Small intestine (tissue), 16 donors: ENCODE data around the gene SMIM44. TPM values are rescaled to one million over a fixed set of nuclear protein-coding genes. Genes with fewer than 3 reads are reported as not detected.
"Not testable (repeated sequence)": the region's sequence is repeated elsewhere in the genome, so short reads cannot be mapped to it uniquely, and the experiment has no call there.

ENCODE experiments used
- DNase-seq, 2 donors: peaks; one replicate each; pipeline versions ENCODE4 v3.0.0 to v3.0.0-alpha.2; 2013
- FAIRE-seq: peaks from 2 replicates; lab custom pipeline; 2012; peaks lifted over from hg19 to GRCh38; lab: Jason Lieb, UNC
- H3K27ac ChIP-seq, 3 donors: one replicate each; pipeline ENCODE4 v1.5.1; 2013; ENCODE audit warnings: low read length in 2 of 3, mild to moderate bottlenecking in 2 of 3, control low read depth in 1 of 3, inconsistent platforms in 1 of 3, low read depth in 1 of 3, moderate library complexity in 1 of 3
- H3K27me3 ChIP-seq, 3 donors: one replicate each; pipeline ENCODE4 v1.6.1; 2013; ENCODE audit warnings: low read length in 3 of 3, inconsistent platforms in 1 of 3; ENCODE audit not compliant: control insufficient read depth in 3 of 3, insufficient read depth in 3 of 3
- H3K36me3 ChIP-seq, 3 donors: one replicate each; pipeline ENCODE4 v1.6.1; 2013; ENCODE audit warnings: low read length in 3 of 3, inconsistent platforms in 1 of 3, low read depth in 1 of 3, mild to moderate bottlenecking in 1 of 3, moderate library complexity in 1 of 3; ENCODE audit not compliant: control insufficient read depth in 3 of 3, insufficient read depth in 2 of 3
- H3K4me1 ChIP-seq, 3 donors: one replicate each; pipeline ENCODE4 v1.6.1; 2013; ENCODE audit warnings: low read length in 2 of 3, inconsistent platforms in 1 of 3, low read depth in 1 of 3, mild to moderate bottlenecking in 1 of 3, moderate library complexity in 1 of 3; ENCODE audit not compliant: control insufficient read depth in 3 of 3, insufficient read depth in 2 of 3
- H3K4me3 ChIP-seq, 3 donors: one replicate each; pipeline ENCODE4 v1.5.1; 2013; ENCODE audit warnings: low read length in 3 of 3, control low read depth in 1 of 3, inconsistent platforms in 1 of 3, low read depth in 1 of 3, mild to moderate bottlenecking in 1 of 3, moderate library complexity in 1 of 3
- H3K9me3 ChIP-seq, 2 donors: one replicate each; pipeline ENCODE4 v1.6.1; 2013; ENCODE audit warnings: low read depth in 1 of 2, low read length in 1 of 2; ENCODE audit not compliant: control insufficient read depth in 2 of 2, insufficient read depth in 1 of 2
- WGBS, 3 donors: extraction: QIAGEN DNeasy Blood & Tissue Kit; methylation state at CpG; one replicate each; pipeline ENCODE4 v1.1.7; 2013; 5-methylcytosine and 5-hydroxymethylcytosine counted together
- long read RNA-seq, 10 donors: transcript quantifications; one replicate each; lab custom pipeline, GENCODE V29; 2026
- polyA plus RNA-seq, 4 donors: library from polyadenylated mRNA; stranded (reverse) in 3 of 4; unstranded in 1 of 4; fragments of 200-250 nt in 3 of 4; fragments of 120-200 nt in 1 of 4; gene quantifications; one replicate each; pipeline versions ENCODE4 v1.2.1 to v1.2.3, GENCODE V29; 2013
- donor health status: healthy with polysubstance abuse.
- donor health status: control.
- donor health status: control.
- donor health status: Bipolar disorder and iron deficiency.
- donor health status: healthy.

The SMIM44 gene
- under 1 TPM in 2 of 4 donors, not detected in 2; 0.49 to 0.63 TPM for polyA plus RNA-seq
- long read RNA-seq, donor 1: 0 reads
- long read RNA-seq, donor 2: 0 reads
- long read RNA-seq, donor 3: 0 reads
- long read RNA-seq, donor 4: 0 reads
- long read RNA-seq, donor 5: 0 reads
- long read RNA-seq, donor 6: 0 reads
- long read RNA-seq, donor 7: 0 reads
- long read RNA-seq, donor 8: 0 reads
- long read RNA-seq, donor 9: 0 reads
- long read RNA-seq, donor 10, partial matches to known transcripts: 0 of 1 reads
- long read RNA-seq, donor 10, other reads (novel, unspliced or antisense): 0 of 1 reads

DNA sequence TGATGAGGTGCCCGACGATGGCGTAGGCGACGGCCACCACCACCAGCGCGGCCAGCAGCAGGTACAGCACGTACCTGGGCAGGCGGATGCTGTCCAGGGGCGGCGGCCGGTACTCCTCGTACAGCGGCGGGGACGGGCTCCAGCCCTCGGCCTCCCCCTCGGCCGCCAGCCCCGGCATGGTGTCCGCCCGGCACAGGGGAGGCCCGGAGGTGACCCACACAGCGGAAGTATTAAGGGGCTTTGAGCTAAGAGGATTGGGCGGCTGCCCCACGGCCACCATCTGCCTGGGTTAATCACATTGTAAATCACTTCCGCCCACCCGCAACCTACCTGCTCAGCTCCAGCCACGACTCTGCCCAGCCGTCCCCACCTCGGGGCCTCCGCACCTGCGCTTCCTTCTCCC is at the start of gene SMIM44:
Gene SMIM44, minus strand, starts transcription at position 216 of the 403 bp plus-strand sequence. Its CDS starts 38 bp downstream, at position 178.
- Histone ChIP-seq H3K4me1 (peaks cover 0 to 28% (median 0%) of the 10 kb centered on the region in 3 donors), H3K27ac (peak within 1 kb of the TSS; percentile 68 to 99 (median 96)), H3K27me3 (peaks cover 0 to 6% (median 0%) of the 10 kb centered on the region in 3 donors), H3K9me3 (peaks cover 0 to 7% of the 10 kb centered on the region in 2 donors), H3K36me3 (peaks cover 0 to 21% (median 0%) of the 10 kb centered on the region in 3 donors), H3K4me3 (peak within 1 kb of the TSS in 2 of 3 donors; percentile 5 to 75)
- 19 to 80% (median 39%) methylated on average over 23 to 33 of the region's 33 CpGs for WGBS, 3 donors
- DNase-seq (peak in 1 of 2 donors; percentile 68), FAIRE-seq (no peak)

DNA sequence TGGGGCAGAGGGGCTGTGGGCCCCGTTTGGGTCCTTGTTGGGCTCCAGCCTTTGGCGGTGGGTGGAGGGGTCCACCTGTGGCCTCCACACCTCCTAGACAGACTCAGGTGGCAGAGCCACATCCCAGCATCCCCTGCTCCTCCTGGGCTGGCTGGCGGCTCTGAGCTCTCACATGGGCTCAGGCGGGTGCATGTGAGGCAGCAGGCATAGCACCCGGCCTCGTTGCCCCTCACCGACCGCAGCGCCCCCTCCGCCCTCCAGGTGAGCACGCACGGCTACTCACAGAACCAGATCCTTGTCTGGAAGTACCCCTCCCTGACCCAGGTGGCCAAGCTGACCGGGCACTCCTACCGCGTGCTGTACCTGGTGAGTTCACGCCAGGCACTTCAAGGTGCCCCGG is 49.8 kb upstream of the SMIM44 start:
- Histone ChIP-seq H3K4me1 (no peaks in the 10 kb centered on the region), H3K27ac (no peak overlapping the region), H3K4me3 (no peak overlapping the region), H3K9me3 (no peaks in the 10 kb centered on the region), H3K36me3 (peaks cover 8 to 84% (median 43%) of the 10 kb centered on the region in 3 donors), H3K27me3 (no peaks in the 10 kb centered on the region)
- DNase-seq (no peak), FAIRE-seq (no peak)
- WGBS, 3 donors: 91 to 93% (median 93%) methylated on average over 17 of the region's 17 CpGs

DNA sequence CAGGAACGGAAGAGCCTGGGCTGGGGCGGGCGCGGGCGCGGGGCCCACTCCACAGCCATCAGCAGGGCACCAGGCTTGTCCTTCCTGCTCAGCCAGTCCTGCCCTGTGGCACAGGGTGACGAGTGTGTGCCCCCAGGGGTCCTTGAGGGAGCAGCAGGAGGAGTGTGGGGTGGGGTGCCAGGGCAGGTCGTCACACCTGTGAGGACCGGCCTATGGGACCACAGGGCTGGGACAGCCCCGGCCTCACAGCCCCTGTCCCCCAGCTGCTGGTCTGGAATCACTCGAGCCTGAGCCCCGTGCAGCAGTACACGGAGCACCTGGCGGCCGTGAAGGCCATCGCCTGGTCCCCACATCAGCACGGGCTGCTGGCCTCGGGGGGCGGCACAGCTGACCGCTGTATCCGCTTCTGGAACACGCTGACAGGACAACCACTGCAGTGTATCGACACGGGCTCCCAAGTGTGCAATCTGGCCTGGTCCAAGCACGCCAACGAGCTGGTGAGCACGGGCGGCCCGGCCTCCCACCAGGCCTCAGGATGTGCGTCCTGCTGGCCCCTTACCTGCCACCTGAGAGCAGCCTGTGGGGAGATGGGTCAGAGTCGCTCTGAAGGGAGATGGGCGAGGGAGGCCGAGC is 49.0 kb upstream of the SMIM44 start:
- no peaks in the 10 kb centered on the region for H3K4me1 ChIP-seq
- H3K36me3 ChIP-seq: peaks cover 14 to 84% (median 43%) of the 10 kb centered on the region in 3 donors
- H3K27ac ChIP-seq: no peak overlapping the region
- WGBS, 3 donors: 95 to 96% (median 96%) methylated on average over 28 to 33 of the region's 33 CpGs
- DNase-seq: no peak
- H3K27me3 ChIP-seq: no peaks in the 10 kb centered on the region
- H3K4me3 ChIP-seq: no peak overlapping the region
- H3K9me3 ChIP-seq: no peaks in the 10 kb centered on the region
- FAIRE-seq: no peak

DNA sequence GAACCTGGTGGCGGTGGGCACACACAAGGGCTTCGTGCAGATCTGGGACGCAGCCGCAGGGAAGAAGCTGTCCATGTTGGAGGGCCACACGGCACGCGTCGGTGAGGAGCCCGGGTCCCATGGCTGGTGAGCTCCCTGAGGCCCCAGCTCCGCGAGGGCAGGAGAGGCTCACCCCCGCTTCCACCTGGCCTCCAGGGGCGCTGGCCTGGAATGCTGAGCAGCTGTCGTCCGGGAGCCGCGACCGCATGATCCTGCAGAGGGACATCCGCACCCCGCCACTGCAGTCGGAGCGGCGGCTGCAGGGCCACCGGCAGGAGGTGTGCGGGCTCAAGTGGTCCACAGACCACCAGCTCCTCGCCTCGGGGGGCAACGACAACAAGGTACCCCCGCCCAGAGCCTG is 48.5 kb upstream of the SMIM44 start:
- no peaks in the 10 kb centered on the region for H3K27me3 ChIP-seq
- H3K4me1 ChIP-seq: no peaks in the 10 kb centered on the region
- DNase-seq (no peak), FAIRE-seq (no peak)
- H3K36me3 ChIP-seq: peaks cover 15 to 84% (median 46%) of the 10 kb centered on the region in 3 donors
- 93 to 96% (median 94%) methylated on average over 23 to 29 of the region's 29 CpGs for WGBS, 3 donors
- no peak overlapping the region for H3K4me3 ChIP-seq
- H3K27ac ChIP-seq: no peak overlapping the region
- H3K9me3 ChIP-seq: no peaks in the 10 kb centered on the region

DNA sequence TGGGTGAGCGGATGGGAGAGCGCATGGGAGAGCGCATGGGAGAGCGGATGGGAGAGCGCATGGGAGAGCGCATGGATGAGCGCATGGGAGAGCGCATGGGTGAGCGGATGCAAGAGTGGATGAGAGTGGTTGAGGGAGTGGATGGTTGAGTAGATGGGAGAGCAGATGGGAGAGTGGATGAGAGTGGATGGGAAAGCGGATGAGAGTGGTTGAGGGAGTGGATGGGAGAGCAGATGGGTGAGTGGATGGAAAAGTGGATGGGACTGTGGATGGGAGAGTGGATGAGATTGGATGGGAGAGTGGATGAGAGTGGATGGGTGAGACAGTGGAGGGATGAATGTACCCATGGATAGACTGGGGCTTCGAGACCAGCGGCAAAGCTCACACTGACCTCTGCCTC is 47.1 kb upstream of the SMIM44 start:
- no peaks in the 10 kb centered on the region for H3K27me3 ChIP-seq
- H3K36me3 ChIP-seq: peaks cover 18 to 83% (median 39%) of the 10 kb centered on the region in 3 donors
- DNase-seq: no peak
- FAIRE-seq: no peak
- H3K9me3 ChIP-seq: no peaks in the 10 kb centered on the region
- WGBS, 3 donors: 98 to 99% (median 99%) methylated on average over 12 of the region's 12 CpGs
- H3K4me3 ChIP-seq: no peak overlapping the region
- H3K4me1 ChIP-seq: no peaks in the 10 kb centered on the region
- no peak overlapping the region for H3K27ac ChIP-seq

DNA sequence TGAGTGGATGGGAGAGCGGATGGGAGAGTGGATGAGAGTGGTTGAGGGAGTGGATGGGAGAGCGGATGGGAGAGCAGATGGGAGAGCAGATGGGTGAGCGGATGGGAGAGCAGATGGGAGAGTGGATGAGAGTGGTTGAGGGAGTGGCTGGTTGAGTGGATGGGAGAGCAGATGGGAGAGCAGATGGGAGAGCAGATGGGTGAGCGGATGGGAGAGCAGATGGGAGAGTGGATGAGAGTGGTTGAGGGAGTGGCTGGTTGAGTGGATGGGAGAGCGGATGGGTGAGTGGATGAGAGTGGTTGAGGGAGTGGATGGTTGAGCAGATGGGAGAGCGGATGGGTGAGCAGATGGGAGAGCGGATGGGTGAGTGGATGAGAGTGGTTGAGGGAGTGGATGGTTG is 46.1 kb upstream of the SMIM44 start:
- not testable (repeated sequence) for H3K27me3 ChIP-seq, H3K27ac ChIP-seq, FAIRE-seq, DNase-seq, H3K9me3 ChIP-seq, H3K4me3 ChIP-seq, H3K4me1 ChIP-seq
- 97 to 99% (median 99%) methylated on average over 7 of the region's 7 CpGs for WGBS, 3 donors
- H3K36me3 ChIP-seq: peaks cover 16 to 81% (median 33%) of the 10 kb centered on the region in 3 donors

DNA sequence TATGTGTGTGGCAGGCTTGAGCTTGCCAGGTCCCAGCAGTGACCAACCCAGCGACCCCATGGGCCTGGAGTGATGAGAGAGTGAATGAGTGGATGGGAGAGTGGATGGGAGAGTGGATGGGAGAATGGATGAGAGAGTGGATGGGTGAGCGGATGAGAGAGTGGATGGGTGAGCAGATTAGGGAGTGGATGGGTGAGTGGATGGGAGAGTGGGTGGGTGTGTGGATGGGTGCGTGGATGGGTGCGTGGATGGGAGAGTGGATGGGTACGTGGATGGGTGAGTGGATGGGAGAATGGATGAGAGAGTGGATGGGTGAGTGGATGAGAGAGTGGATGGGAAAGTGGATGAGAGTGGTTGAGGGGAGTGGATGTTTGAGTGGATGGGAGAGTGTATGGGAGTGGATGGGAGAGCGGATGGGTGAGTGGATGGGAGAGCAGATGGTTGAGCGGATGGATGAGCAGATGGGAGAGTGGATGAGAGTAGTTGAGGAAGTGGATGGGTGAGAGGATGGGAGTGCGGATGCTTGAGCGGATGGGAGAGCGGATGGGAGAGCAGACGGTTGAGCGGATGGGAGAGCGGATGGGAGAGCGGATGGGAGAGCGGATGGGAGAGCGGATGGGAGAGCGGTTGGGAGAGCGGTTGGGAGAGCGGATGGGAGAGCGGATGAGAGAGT is 45.4 kb upstream of the SMIM44 start:
- Histone ChIP-seq H3K4me1 (no peaks in the 10 kb centered on the region), H3K36me3 (peaks cover 15 to 81% (median 31%) of the 10 kb centered on the region in 3 donors), H3K9me3 (no peaks in the 10 kb centered on the region), H3K4me3 (no peak overlapping the region), H3K27me3 (no peaks in the 10 kb centered on the region), H3K27ac (no peak overlapping the region)
- 94 to 98% (median 95%) methylated on average over 20 of the region's 20 CpGs for WGBS, 3 donors
- no peak for FAIRE-seq
- DNase-seq: no peak

DNA sequence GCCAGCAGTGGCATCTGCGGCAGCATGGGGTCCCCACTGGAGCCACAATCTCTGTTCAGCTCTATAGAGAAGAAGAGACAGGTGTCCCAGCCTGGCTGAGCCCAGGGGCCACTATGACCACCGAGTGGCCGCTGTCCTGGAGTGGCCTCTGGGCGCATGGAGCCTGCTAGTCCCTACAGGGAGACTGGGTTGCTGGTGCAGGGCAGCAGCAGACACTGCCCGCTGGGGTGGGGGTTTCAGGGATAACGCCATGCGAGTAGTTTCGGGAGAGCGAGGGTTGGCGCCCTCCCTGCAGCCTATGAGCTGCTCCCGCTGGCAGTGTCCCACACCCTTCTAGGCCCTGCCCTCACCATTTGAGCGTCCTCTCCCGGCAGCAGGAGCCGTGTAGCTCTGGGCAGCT is 44.8 kb upstream of the SMIM44 start:
- H3K9me3 ChIP-seq: no peaks in the 10 kb centered on the region
- FAIRE-seq: no peak
- WGBS, 3 donors: 97 to 99% (median 98%) methylated on average over 13 to 14 of the region's 14 CpGs
- H3K4me3 ChIP-seq: no peak overlapping the region
- H3K27me3 ChIP-seq: no peaks in the 10 kb centered on the region
- DNase-seq: no peak
- H3K4me1 ChIP-seq: no peaks in the 10 kb centered on the region
- H3K36me3 ChIP-seq: peaks cover 20 to 81% (median 25%) of the 10 kb centered on the region in 3 donors
- H3K27ac ChIP-seq: no peak overlapping the region
